ENCODE results near the gene SERPINE2. TPM values are rescaled to one million over a fixed set of nuclear protein-coding genes. Genes with fewer than 3 reads are reported as not detected.

The SERPINE2 gene
- 176 and 231 TPM in 2 replicates for total RNA-seq (2022)
- Bru-seq, nascent RNA, result percentile 89 among the genes with signal in this experiment
- percentile 82 among the genes with signal in this experiment for BruChase-seq, experiment 1, labeled RNA remaining after a 6-hour chase
- percentile 72 among the genes with signal in this experiment for BruChase-seq, experiment 2, labeled RNA remaining after a 2-hour chase
- long read RNA-seq, transcript SERPINE2-201 (9 exons, 2,195 nt), result minor isoform, 67 of 568 reads
- long read RNA-seq, transcript SERPINE2-202 (9 exons, 2,161 nt), result major isoform, 457 of 568 reads
- long read RNA-seq, partial matches to known transcripts, result 16 of 568 reads
- long read RNA-seq, other reads (novel, unspliced or antisense), result 26 of 568 reads

- peak; percentile 64 for DNase-seq (ENCODE audit: unreplicated experiment)
- ChIA-PET POLR2A (interaction anchor here (1.2 kb wide), 1 partner anchor 245 kb away, joined by 3 read pairs; no protein-coding TSS in a partner anchor), CTCF (interaction anchor here (0.7 to 4.4 kb wide), 8 partner anchors 12 to 720 kb away, joined by 3 to 34 read pairs (median 4); no protein-coding TSS in a partner anchor)
- peak within 1 kb of the TSS; percentile 84 for H3K4me3 Mint-ChIP-seq (ENCODE audit: unreplicated experiment)
- BruUV-seq (replicated peaks), result no TSS peak
- H3K36me3 Mint-ChIP-seq (ENCODE audit: insufficient read depth, unreplicated experiment), result no peaks in the 10 kb centered on the region
- intact Hi-C loops (cut with micrococcal nuclease), result loop anchor here (1.0 to 2.0 kb wide), 6 partner anchors 48 to 245 kb away; no protein-coding TSS in a partner anchor
- H3K27me3 Mint-ChIP-seq (ENCODE audit: insufficient read depth, unreplicated experiment), result no peaks in the 10 kb centered on the region
- peak within 1 kb of the TSS; percentile 10 for H3K27ac Mint-ChIP-seq (ENCODE audit: low read depth, unreplicated experiment)
- peaks cover 29% of the 10 kb centered on the region for H3K4me1 Mint-ChIP-seq (ENCODE audit: insufficient read depth, unreplicated experiment)
- no peaks in the 10 kb centered on the region for H3K9me3 Mint-ChIP-seq (ENCODE audit: unreplicated experiment)
- peak; percentile 30 for TF ChIP-seq CTCF (IDR thresholded peaks at IDR 0.05; ENCODE audit: unreplicated experiment)
Observed at GRCh38 chr2:224039080-224039769, at the start of gene SERPINE2. SERPINE2 (minus strand) TSS chr2:224039286; CDS start chr2:224001900, 37,386 bp downstream.

- no peak for TF ChIP-seq CTCF (IDR thresholded peaks at IDR 0.05; ENCODE audit: unreplicated experiment)
- no peaks in the 10 kb centered on the region for H3K36me3 Mint-ChIP-seq (ENCODE audit: insufficient read depth, unreplicated experiment)
- DNase-seq (ENCODE audit: unreplicated experiment), result peak; percentile 94
- no peaks in the 10 kb centered on the region for H3K27me3 Mint-ChIP-seq (ENCODE audit: insufficient read depth, unreplicated experiment)
- ChIA-PET CTCF (interaction anchor here (0.7 to 1.8 kb wide), 3 partner anchors 92 to 198 kb away, joined by 3 to 4 read pairs (median 3); no protein-coding TSS in a partner anchor), POLR2A (interaction anchor here (0.7 to 3.3 kb wide), 15 partner anchors 9 to 134 kb away, joined by 3 to 26 read pairs (median 4); no protein-coding TSS in a partner anchor)
- peak overlapping the region; percentile 24 for H3K4me3 Mint-ChIP-seq (ENCODE audit: unreplicated experiment)
- peaks cover 21% of the 10 kb centered on the region for H3K4me1 Mint-ChIP-seq (ENCODE audit: insufficient read depth, unreplicated experiment)
- intact Hi-C loops (cut with micrococcal nuclease), result loop anchor here (1.0 to 2.0 kb wide), 3 partner anchors 48 to 182 kb away; partner anchors contain the start of gene SERPINE2
- no peak overlapping the region for H3K27ac Mint-ChIP-seq (ENCODE audit: low read depth, unreplicated experiment)
- BruUV-seq (replicated peaks), result TSS peak; percentile 89
- no peaks in the 10 kb centered on the region for H3K9me3 Mint-ChIP-seq (ENCODE audit: unreplicated experiment)
Observed at GRCh38 chr2:224086226-224086914, 47.3 kb upstream of the SERPINE2 start.

- no peak for DNase-seq (ENCODE audit: unreplicated experiment)
- POLR2A ChIA-PET, result interaction anchor here (0.7 to 3.3 kb wide), 14 partner anchors 8 to 135 kb away, joined by 3 to 26 read pairs (median 4); no protein-coding TSS in a partner anchor
- no TSS peak for BruUV-seq (replicated peaks)
- intact Hi-C loops (cut with micrococcal nuclease), result loop anchor here (1.0 to 2.0 kb wide), 3 partner anchors 47 to 182 kb away; partner anchors contain the start of gene SERPINE2
- peaks cover 21% of the 10 kb centered on the region for H3K4me1 Mint-ChIP-seq (ENCODE audit: insufficient read depth, unreplicated experiment)
- H3K9me3 Mint-ChIP-seq (ENCODE audit: unreplicated experiment), result no peaks in the 10 kb centered on the region
- CTCF ChIA-PET, result interaction anchor here (1.0 to 1.8 kb wide), 3 partner anchors 92 to 199 kb away, joined by 3 to 7 read pairs (median 3); no protein-coding TSS in a partner anchor
- no peaks in the 10 kb centered on the region for H3K36me3 Mint-ChIP-seq (ENCODE audit: insufficient read depth, unreplicated experiment)
- TF ChIP-seq CTCF (IDR thresholded peaks at IDR 0.05; ENCODE audit: unreplicated experiment), result no peak
- no peak overlapping the region for H3K27ac Mint-ChIP-seq (ENCODE audit: low read depth, unreplicated experiment)
- H3K4me3 Mint-ChIP-seq (ENCODE audit: unreplicated experiment), result no peak overlapping the region
- H3K27me3 Mint-ChIP-seq (ENCODE audit: insufficient read depth, unreplicated experiment), result no peaks in the 10 kb centered on the region
Observed at GRCh38 chr2:224085811-224086210, 46.7 kb upstream of the SERPINE2 start.
